ENCODE measurements around the gene ZNF516. TPM values are rescaled to one million over a fixed set of nuclear protein-coding genes. Genes with fewer than 3 reads are reported as not detected.

Gene ZNF516
- total and polyA plus RNA-seq, 10 of the 15 experiments (the other 5 are each of a cell fraction or from before 2014, with no cell fraction given): 2.0 to 32.0 (median 8.3) TPM

- Histone ChIP-seq H3K9me3 (replicated peaks; ENCODE audit: control insufficient read depth, insufficient read depth, low read length) (no peaks in the 10 kb centered on the region), H2AFZ (ENCODE audit: control insufficient read depth, low read depth, low read length) (no peak overlapping the region), H3K4me1 (ENCODE audit: control insufficient read depth, insufficient read depth, low read length) (peaks cover 30% of the 10 kb centered on the region), H3K4me2 (ENCODE audit: control insufficient read depth, insufficient read depth) (no peak overlapping the region), H3K36me3 (ENCODE audit: control insufficient read depth in 2 of 2, insufficient read depth in 2 of 2, low read length in 1 of 2) (peaks cover 12 to 17% of the 10 kb centered on the region in 2 experiments), H4K20me1 (ENCODE audit: control insufficient read depth, insufficient read depth) (peaks cover 5% of the 10 kb centered on the region; the same call in 1 of the 2 replicates), H3K9ac (ENCODE audit: control insufficient read depth, insufficient read depth, low read length) (no peak overlapping the region), H3K27ac (ENCODE audit: control insufficient read depth, insufficient read depth) (no peak overlapping the region), H3K4me3 (no peak overlapping the region), H3K79me2 (ENCODE audit: control insufficient read depth, insufficient read depth, low read length) (peaks cover 3% of the 10 kb centered on the region), H3K27me3 (replicated peaks in 1 of 2; ENCODE audit: control insufficient read depth in 2 of 2, insufficient read depth in 2 of 2, low read length in 1 of 2) (no peaks in the 10 kb centered on the region)
- 78% methylated on average over 3 of the region's 3 CpGs for WGBS (ENCODE audit: insufficient coverage, insufficient replicate concordance, low lambda C conversion rate, missing lambda C conversion rate)
- no TSS peak for BruUV-seq (replicated peaks)
- CTCF ChIA-PET: no interaction called here
- FAIRE-seq: no peak
- intact Hi-C loops (cut with micrococcal nuclease; ENCODE audit: unreplicated experiment) (no loop called here), in situ Hi-C loops (cut with MboI) (no loop called here)
- RAD21 ChIA-PET (ENCODE audit: unreplicated experiment): no interaction called here
- SMC1A ChIA-PET (ENCODE audit: uncharacterized antibody, unreplicated experiment): interaction anchor here (0.7 kb wide), 1 partner anchor 40 kb away, joined by 3 read pairs; no protein-coding TSS in a partner anchor
- no peak for TF ChIP-seq PML (IDR thresholded peaks at IDR 0.05; ENCODE audit: low read length)
- TF ChIP-seq TBL1XR1 (IDR thresholded peaks at IDR 0.05; ENCODE audit: low read depth, low read length): no peak
- no peak for TF ChIP-seq SMARCA5 (IDR thresholded peaks at IDR 0.05)
- TF ChIP-seq, protein P1, sequence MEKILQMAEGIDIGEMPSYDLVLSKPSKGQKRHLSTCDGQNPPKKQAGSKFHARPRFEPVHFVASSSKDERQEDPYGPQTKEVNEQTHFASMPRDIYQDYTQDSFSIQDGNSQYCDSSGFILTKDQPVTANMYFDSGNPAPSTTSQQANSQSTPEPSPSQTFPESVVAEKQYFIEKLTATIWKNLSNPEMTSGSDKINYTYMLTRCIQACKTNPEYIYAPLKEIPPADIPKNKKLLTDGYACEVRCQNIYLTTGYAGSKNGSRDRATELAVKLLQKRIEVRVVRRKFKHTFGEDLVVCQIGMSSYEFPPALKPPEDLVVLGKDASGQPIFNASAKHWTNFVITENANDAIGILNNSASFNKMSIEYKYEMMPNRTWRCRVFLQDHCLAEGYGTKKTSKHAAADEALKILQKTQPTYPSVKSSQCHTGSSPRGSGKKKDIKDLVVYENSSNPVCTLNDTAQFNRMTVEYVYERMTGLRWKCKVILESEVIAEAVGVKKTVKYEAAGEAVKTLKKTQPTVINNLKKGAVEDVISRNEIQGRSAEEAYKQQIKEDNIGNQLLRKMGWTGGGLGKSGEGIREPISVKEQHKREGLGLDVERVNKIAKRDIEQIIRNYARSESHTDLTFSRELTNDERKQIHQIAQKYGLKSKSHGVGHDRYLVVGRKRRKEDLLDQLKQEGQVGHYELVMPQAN (conservative IDR thresholded peaks at IDR 0.05): no peak
- no peak for TF ChIP-seq HDAC6 (IDR thresholded peaks at IDR 0.05; ENCODE audit: unreplicated experiment)
- TF ChIP-seq PAX5 (IDR thresholded peaks at IDR 0.05; ENCODE audit: borderline replicate concordance, low read depth, low read length): no peak
- TF ChIP-seq KAT2A (conservative IDR thresholded peaks at IDR 0.05; ENCODE audit: control insufficient read depth, low read depth, low read length): no peak
- no peak for TF ChIP-seq CHD1 (IDR thresholded peaks at IDR 0.05; ENCODE audit: low read depth, low read length)
- no peak for TF ChIP-seq GATAD2B (conservative IDR thresholded peaks at IDR 0.05; ENCODE audit: low read depth)
- TF ChIP-seq, protein P2, sequence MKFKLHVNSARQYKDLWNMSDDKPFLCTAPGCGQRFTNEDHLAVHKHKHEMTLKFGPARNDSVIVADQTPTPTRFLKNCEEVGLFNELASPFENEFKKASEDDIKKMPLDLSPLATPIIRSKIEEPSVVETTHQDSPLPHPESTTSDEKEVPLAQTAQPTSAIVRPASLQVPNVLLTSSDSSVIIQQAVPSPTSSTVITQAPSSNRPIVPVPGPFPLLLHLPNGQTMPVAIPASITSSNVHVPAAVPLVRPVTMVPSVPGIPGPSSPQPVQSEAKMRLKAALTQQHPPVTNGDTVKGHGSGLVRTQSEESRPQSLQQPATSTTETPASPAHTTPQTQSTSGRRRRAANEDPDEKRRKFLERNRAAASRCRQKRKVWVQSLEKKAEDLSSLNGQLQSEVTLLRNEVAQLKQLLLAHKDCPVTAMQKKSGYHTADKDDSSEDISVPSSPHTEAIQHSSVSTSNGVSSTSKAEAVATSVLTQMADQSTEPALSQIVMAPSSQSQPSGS (IDR thresholded peaks at IDR 0.05; ENCODE audit: low read length): no peak
- TF ChIP-seq, protein P3, sequence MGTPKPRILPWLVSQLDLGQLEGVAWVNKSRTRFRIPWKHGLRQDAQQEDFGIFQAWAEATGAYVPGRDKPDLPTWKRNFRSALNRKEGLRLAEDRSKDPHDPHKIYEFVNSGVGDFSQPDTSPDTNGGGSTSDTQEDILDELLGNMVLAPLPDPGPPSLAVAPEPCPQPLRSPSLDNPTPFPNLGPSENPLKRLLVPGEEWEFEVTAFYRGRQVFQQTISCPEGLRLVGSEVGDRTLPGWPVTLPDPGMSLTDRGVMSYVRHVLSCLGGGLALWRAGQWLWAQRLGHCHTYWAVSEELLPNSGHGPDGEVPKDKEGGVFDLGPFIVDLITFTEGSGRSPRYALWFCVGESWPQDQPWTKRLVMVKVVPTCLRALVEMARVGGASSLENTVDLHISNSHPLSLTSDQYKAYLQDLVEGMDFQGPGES (IDR thresholded peaks at IDR 0.05): no peak
- TF ChIP-seq, protein P4, sequence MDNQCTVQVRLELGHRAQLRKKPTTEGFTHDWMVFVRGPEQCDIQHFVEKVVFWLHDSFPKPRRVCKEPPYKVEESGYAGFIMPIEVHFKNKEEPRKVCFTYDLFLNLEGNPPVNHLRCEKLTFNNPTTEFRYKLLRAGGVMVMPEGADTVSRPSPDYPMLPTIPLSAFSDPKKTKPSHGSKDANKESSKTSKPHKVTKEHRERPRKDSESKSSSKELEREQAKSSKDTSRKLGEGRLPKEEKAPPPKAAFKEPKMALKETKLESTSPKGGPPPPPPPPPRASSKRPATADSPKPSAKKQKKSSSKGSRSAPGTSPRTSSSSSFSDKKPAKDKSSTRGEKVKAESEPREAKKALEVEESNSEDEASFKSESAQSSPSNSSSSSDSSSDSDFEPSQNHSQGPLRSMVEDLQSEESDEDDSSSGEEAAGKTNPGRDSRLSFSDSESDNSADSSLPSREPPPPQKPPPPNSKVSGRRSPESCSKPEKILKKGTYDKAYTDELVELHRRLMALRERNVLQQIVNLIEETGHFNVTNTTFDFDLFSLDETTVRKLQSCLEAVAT (IDR thresholded peaks at IDR 0.05): no peak
- TF ChIP-seq NR2F1 (conservative IDR thresholded peaks at IDR 0.05): no peak
- no peak for TF ChIP-seq RFX5 (IDR thresholded peaks at IDR 0.05; ENCODE audit: low read depth, low read length)
- TF ChIP-seq LARP7 (IDR thresholded peaks at IDR 0.05): no peak
- TF ChIP-seq SMC3 (IDR thresholded peaks at IDR 0.05; ENCODE audit: borderline replicate concordance, low read length): no peak
- POLR2A ChIA-PET: no interaction called here
- DNase-seq (ENCODE audit: low read depth, low spot score): no peak
- no peak for ATAC-seq
These were observed 117.7 kb downstream of the ZNF516 start for GRCh38 chr18:76377359-76377756.

Measured in GM12878 (cell line).